NCI-H1048 (cell line): ENCODE results near the gene NUSAP1.
A peak's percentile ranks its signal among the peaks of the same experiment; 100 is the strongest.
"Not testable (repeated sequence)": the region's sequence is repeated elsewhere in the genome, so short reads cannot be mapped to it uniquely, and the experiment has no call there.

ENCODE experiments used
- DNase-seq: peaks from one replicate; lab custom pipeline; 2025; lab: John Stamatoyannopoulos, UW

Gene NUSAP1

DNA sequence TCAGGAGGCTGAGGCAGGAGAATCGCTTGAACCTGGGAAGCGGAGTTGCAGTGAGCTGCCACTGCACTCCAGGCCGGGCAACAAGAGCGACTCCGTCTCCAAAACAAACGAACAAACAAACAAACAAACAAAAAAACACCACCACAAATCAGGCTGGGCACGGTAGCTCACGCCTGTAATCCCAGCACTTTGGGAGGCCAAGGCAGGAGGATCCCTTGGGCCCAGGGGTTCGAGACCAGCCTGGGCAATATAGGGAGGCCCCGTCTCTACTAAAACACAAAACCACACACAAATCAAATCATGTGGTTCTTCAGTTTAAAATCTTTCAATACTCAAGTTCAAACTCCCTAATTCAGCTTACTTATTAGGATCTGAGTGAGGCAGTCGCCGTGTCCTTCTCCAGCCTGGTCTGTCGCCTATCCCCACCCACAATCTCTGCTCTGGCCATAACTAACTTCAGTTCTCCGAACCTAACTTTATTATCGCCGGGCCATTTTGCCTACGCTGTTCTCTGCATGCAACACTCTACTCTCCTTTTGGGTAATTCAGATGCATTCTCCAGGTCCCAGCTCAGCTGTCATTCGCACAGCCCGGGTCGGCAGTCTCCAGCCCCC is 83.6 kb downstream of the NUSAP1 start:
- no peak for DNase-seq

DNA sequence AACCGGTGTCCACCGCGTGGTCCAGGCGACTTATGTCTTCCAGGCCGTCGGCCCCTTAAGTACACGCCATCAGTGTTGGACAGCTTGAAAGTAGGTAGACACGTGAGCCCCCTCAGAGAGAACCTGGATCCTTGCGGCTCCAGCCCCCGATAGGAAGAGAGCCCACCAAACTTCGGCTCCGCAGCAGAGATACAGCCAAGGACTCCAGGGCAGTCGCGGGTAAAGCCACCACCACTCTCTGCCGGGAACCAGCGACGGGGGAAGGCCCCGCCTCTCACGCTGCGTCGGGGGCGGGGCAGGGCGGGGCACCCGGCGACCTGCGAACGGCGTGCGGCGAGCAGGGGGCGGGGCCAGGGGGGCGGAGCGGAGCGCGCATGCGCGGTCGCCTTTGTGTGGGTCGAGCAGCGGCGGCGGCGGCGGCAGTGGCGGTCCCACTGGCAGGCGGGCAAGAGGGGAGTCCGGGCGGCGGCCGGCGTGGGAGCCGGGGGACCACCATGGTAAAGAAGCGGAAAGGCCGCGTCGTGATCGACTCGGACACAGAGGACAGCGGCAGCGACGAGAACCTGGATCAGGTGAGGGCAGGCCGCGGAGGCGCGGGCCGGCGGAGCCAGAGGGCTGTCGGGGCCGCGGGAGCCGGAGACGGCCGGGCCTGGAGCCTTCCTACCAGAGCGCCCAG is 84.2 kb downstream of the NUSAP1 start, which contains the start of gene RTF1:
RTF1 (plus strand) TSS at position 354 of the 676 bp plus-strand sequence; CDS start at position 375, 21 bp downstream.
- DNase-seq: peak; percentile 78

DNA sequence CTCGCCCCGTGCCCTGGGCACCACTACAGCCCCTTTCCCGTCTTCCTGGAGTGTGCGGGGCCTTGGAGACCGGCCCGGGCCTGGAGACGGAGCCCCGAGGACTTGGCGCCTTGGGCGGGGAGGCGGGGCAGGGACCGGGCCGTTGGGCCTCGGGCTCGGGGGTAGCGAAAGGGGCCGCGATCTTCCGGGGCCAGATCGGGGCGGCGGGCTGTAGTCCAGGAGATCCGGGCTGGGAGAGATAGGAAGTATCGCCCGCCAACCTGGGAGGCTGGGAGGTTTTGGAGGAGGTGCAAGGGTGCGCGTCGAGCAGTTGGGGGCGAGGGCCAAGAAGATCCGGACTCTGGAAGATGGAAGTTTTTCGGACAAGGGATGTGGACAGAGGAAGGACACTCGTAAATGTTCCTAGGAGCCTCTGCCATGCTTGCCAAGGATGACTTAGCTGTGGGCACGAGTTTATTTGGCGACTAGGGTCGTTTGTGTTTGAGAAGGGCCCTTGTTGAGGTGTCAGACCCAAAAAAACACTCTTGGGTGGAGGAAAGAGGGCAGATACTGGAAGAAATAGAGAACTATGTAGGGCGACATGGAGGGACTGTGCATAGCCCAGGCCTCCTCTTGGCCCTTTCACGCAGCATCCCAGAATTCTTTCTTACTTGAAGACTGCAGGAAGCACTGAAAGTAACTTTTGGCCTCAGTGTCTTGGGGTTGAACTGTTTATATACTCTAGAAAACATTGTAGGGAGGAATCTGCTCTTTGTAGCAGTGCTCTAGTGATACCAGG is 84.9 kb downstream of the NUSAP1 start:
- DNase-seq: no peak

DNA sequence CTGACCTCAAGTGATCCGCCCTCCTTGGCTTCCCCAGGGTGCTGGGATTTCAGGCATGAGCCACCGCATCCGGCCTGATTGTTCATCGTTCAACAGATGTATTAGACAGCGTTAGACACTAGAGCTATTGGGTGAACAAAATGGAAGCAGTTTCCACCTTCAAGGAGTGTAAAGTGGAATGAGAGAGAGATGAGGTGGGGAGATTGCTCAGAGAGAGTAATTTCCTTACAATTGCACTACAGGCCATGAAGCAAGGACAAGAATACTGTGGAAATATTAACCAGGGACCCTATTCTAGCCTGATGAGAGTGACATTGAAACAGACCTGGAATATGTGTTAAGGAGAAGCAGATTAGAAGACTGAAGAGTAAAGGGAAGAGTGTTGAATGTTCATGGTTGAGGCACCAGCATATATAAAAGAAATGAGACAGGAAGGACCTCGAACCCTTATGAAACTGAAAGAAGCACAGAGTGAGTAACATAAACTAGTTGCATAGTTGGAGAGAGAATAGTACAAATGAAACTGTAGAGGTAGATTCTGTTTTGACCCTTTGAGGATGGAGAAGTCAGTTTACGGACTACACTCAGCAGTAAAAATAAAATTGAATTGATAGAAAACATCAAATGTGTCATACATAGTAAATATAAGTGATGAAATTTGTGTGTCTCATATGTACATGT is 91.4 kb downstream of the NUSAP1 start:
- no peak for DNase-seq

DNA sequence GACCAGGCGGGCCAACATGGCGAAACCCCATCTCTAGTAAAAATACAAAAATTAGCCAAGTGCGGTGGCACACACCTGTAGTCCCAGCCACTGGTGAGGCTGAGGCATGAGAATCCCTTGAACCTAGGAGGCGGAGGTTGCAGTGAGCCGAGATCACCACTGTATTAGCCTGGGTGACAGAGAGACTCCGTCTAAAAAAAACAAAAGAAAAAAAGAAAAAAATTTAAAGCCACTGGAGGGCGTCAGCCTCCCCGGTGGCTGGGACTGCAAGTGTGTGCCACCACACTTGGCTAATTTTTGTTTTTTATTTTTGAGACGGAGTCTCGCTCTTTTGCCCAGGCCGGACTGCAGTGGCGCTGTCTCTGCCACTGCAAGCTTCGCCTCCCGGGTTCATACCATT is 92.1 kb downstream of the NUSAP1 start:
- no peak for DNase-seq

- not testable (repeated sequence) for DNase-seq
Observed at GRCh38 chr15:41425907-41426306, 93.2 kb downstream of the NUSAP1 start.

- no peak for DNase-seq
Observed at GRCh38 chr15:41429003-41429890, 96.6 kb downstream of the NUSAP1 start.
